GM12878 (cell line): ENCODE measurements around the gene CELSR2. TPM values are rescaled to one million over a fixed set of nuclear protein-coding genes. Genes with fewer than 3 reads are reported as not detected.

Experiments used
- ATAC-seq: fragments of 200-7000 bp; cut with Tn5 transposase; 3 replicates; pipeline ENCODE4 v1.9.1; 2020; ENCODE audit warnings: mild to moderate bottlenecking, moderate library complexity
- BruUV-seq: library from RNA; stranded (reverse); fragments of 400-500 nt; replicated peaks from 2 replicates; lab custom pipeline; 2021; lab: Mats Ljungman, UMichigan
- CTCF ChIA-PET: fragments of 300-600 bp; sonication (Branson Sonifier 250); formaldehyde crosslinking; extraction: SDS; loops from one replicate; lab custom pipeline; 2021; ENCODE audit warnings: inconsistent platforms; lab: Yijun Ruan, JAX
- POLR2A ChIA-PET: fragments of 350-600 bp; formaldehyde crosslinking; extraction: SDS; loops from one replicate; lab custom pipeline; 2021; ENCODE audit warnings: inconsistent platforms; lab: Charles Lee
- RAD21 ChIA-PET: fragments of 300-600 bp; sonication (Branson Sonifier 250); formaldehyde crosslinking; loops from one replicate; lab custom pipeline; 2023; ENCODE audit warnings: antibody characterized with exemption; ENCODE audit not compliant: unreplicated experiment; lab: Charles Lee
- SMC1A ChIA-PET: fragments of 300-600 bp; sonication (Branson Sonifier 250); formaldehyde crosslinking; loops from one replicate; lab custom pipeline; 2023; ENCODE audit not compliant: unreplicated experiment, uncharacterized antibody; lab: Charles Lee
- DNase-seq: peaks from one replicate; pipeline ENCODE4 v3.0.0-alpha.2; 2011; ENCODE audit warnings: low read depth, low spot score
- FAIRE-seq: peaks from 3 replicates; lab custom pipeline; 2011; peaks lifted over from hg19 to GRCh38; lab: Jason Lieb, UNC
- H2AFZ ChIP-seq: 2 replicates; pipeline ENCODE4 v1.6.0; 2011; ENCODE audit warnings: low read depth, low read length, control low read depth; ENCODE audit not compliant: control insufficient read depth
- H3K27ac ChIP-seq: 2 replicates; pipeline ENCODE4 v1.5.1; 2011; ENCODE audit warnings: control low read depth; ENCODE audit not compliant: control insufficient read depth, insufficient read depth
- H3K27me3 ChIP-seq, 2 experiments: replicated peaks in 1 of 2; 2 replicates each; pipeline versions ENCODE4 v1.6.0 to v1.6.1; 2011; ENCODE audit warnings: low read length in 1 of 2; ENCODE audit not compliant: control insufficient read depth in 2 of 2, insufficient read depth in 2 of 2
- H3K36me3 ChIP-seq, 2 experiments: 2 replicates each; pipeline ENCODE4 v1.5.1; 2011; ENCODE audit warnings: low read length in 1 of 2; ENCODE audit not compliant: control insufficient read depth in 2 of 2, insufficient read depth in 2 of 2
- H3K4me1 ChIP-seq: 2 replicates; pipeline ENCODE4 v1.6.1; 2011; ENCODE audit warnings: mild to moderate bottlenecking, low read length, moderate library complexity, mixed read lengths; ENCODE audit not compliant: control insufficient read depth, insufficient read depth
- H3K4me2 ChIP-seq: 2 replicates; pipeline ENCODE4 v1.6.0; 2011; ENCODE audit warnings: control low read depth; ENCODE audit not compliant: control insufficient read depth, insufficient read depth
- H3K4me3 ChIP-seq: fragments of 200-600 bp; sonication (generic); 2 replicates; pipeline ENCODE4 v1.5.1; 2016
- H3K79me2 ChIP-seq: 2 replicates; pipeline ENCODE4 v1.6.0; 2011; ENCODE audit warnings: low read length; ENCODE audit not compliant: control insufficient read depth, insufficient read depth
- H3K9ac ChIP-seq: 2 replicates; pipeline ENCODE4 v1.8.0; 2011; ENCODE audit warnings: low read length, control low read depth, mixed read lengths; ENCODE audit not compliant: control insufficient read depth, insufficient read depth
- H3K9me3 ChIP-seq: replicated peaks from 3 replicates; pipeline ENCODE4 v1.5.1; 2011; ENCODE audit warnings: mild to moderate bottlenecking, low read length; ENCODE audit not compliant: control insufficient read depth, insufficient read depth
- H4K20me1 ChIP-seq: 2 replicates; pipeline ENCODE4 v1.6.0; 2011; ENCODE audit not compliant: control insufficient read depth, insufficient read depth
- BHLHE40 ChIP-seq, 2 experiments: fragments of 450-650 bp in 1 of 2; IDR thresholded peaks; 2 replicates each; pipeline ENCODE4 v1.6.1; 2011 to 2017; ENCODE audit warnings: low read depth in 2 of 2, borderline replicate concordance in 1 of 2, improper control_type of control experiment in 1 of 2, low read length in 1 of 2, mild to moderate bottlenecking in 1 of 2
- FOXM1 ChIP-seq: IDR thresholded peaks from 2 replicates; pipeline ENCODE4 v1.6.1; 2012; ENCODE audit warnings: low read depth, mild to moderate bottlenecking, inconsistent platforms, low read length, moderate library complexity
- KLF5 ChIP-seq: fragments of 450-650 bp; IDR thresholded peaks from 2 replicates; pipeline ENCODE4 v1.6.1; 2014; ENCODE audit warnings: mild to moderate bottlenecking; ENCODE audit not compliant: partially characterized antibody
- NFYA ChIP-seq: IDR thresholded peaks from 2 replicates; pipeline ENCODE4 v1.6.1; 2011; ENCODE audit warnings: low read depth, mild to moderate bottlenecking, low read length, improper control_type of control experiment, borderline replicate concordance
- PAX8 ChIP-seq: fragments of 450-650 bp; IDR thresholded peaks from 2 replicates; pipeline ENCODE4 v1.6.1; 2017; ENCODE audit warnings: mild to moderate bottlenecking, moderate library complexity
- WGBS: methylation state at CpG from one replicate; pipeline ENCODE4 v1.1.6; 2016; ENCODE audit warnings: low lambda C conversion rate; ENCODE audit not compliant: insufficient replicate concordance, insufficient coverage; ENCODE audit errors: missing lambda C conversion rate; 5-methylcytosine and 5-hydroxymethylcytosine counted together
- in situ Hi-C: fragments of 300-500 bp; cut with MboI; formaldehyde crosslinking; loops from 9 replicates; pipeline ENCODE4 v1.14.3; 2018; ENCODE audit warnings: mixed read lengths
- intact Hi-C: fragments of 100-400 bp; cut with micrococcal nuclease; formaldehyde crosslinking; loops from one replicate; pipeline ENCODE4 v1.14.2; 2022; ENCODE audit not compliant: unreplicated experiment
- polyA plus RNA-seq, 11 experiments: library from polyadenylated mRNA; depleted of rRNA in 4 of 11; unstranded in 6 of 11; stranded (reverse) in 5 of 11; fragments of >200 nt; fragmentation: Nextera tagmentation in 4 of 11; fragmentation: Illumina TruSeq in 1 of 11; extraction: Ambion mirVana in 4 of 11; extraction: Trizol in 1 of 11; gene quantifications; 1 replicate in 1 of 11; 2 replicates in 10 of 11; pipeline versions ENCODE4 v1.2.1 to v1.2.3, GENCODE V29; 2011 to 2016; ENCODE audit warnings: inconsistent platforms in 2 of 11, missing spikeins in 2 of 11, low read depth in 1 of 11
- total RNA-seq, 4 experiments: library from RNA; depleted of rRNA in 3 of 4; stranded (reverse); fragments of >200 nt in 3 of 4; fragmentation: Illumina TruSeq in 1 of 4; extraction: Trizol in 1 of 4; gene quantifications; 2 replicates each; pipeline versions ENCODE4 v1.2.1 to v1.2.3, GENCODE V29; 2013 to 2021
- TF ChIP-seq, protein P1 (sequence below): fragments of 450-650 bp; IDR thresholded peaks from 2 replicates; pipeline ENCODE4 v1.6.1; 2017; ENCODE audit warnings: mild to moderate bottlenecking, low read depth, inconsistent platforms; ENCODE audit not compliant: poor library complexity, severe bottlenecking
- TF ChIP-seq, protein P2 (sequence below): IDR thresholded peaks from 2 replicates; pipeline ENCODE4 v1.6.1; 2011; ENCODE audit warnings: low read depth, mild to moderate bottlenecking, low read length, moderate library complexity, borderline replicate concordance; ENCODE audit errors: extremely low read depth

Gene CELSR2
- total and polyA plus RNA-seq, 10 of the 15 experiments (the other 5 are each of a cell fraction or from before 2014, with no cell fraction given), result under 0.01 to 0.15 (median 0.04) TPM; not detected in 2

DNA sequence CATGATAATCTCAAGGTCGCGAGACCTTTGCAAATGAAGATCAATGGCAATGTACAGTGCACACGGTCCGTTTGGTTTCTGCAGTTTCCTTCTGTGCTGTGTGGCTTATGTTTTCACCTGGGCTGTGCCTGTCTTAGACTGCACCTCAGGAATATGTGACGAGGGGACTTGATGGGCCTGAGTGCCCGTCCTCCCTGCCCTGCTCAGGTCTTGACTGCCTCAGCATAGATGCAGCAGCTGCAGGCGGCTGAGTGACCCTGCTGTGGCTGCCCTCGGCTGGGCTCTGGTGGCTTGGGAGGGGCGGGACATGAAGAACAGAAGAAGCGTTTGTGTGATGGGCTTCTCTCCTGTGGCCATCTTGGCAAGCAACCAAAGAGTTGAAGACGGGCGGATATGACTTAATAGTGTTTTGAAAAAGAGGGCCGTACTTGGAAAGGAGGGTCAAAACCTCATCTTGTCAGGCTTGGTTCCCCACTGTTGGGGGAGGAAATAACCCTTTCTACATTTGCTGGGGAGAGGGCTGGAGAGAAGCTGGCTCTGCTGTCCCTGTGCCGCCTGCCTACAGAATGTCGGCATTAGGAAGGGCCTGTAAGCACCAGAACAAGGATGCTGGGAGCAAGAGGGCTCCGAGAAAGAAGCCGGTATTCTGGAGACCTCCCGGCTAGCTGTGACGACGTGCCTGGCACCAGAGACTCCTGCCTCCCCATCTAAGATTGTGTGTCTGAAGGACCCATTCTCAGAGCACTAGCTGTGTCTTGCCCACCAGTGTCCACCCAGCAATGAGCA, 50.4 kb downstream of the CELSR2 start (continued):
- no peak for TF ChIP-seq BHLHE40 (IDR thresholded peaks at IDR 0.05; ENCODE audit: borderline replicate concordance in 1 of 2, low read depth in 2 of 2, low read length in 1 of 2)
- TF ChIP-seq, protein P1, sequence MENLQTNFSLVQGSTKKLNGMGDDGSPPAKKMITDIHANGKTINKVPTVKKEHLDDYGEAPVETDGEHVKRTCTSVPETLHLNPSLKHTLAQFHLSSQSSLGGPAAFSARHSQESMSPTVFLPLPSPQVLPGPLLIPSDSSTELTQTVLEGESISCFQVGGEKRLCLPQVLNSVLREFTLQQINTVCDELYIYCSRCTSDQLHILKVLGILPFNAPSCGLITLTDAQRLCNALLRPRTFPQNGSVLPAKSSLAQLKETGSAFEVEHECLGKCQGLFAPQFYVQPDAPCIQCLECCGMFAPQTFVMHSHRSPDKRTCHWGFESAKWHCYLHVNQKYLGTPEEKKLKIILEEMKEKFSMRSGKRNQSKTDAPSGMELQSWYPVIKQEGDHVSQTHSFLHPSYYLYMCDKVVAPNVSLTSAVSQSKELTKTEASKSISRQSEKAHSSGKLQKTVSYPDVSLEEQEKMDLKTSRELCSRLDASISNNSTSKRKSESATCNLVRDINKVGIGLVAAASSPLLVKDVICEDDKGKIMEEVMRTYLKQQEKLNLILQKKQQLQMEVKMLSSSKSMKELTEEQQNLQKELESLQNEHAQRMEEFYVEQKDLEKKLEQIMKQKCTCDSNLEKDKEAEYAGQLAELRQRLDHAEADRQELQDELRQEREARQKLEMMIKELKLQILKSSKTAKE, result no peak
- TF ChIP-seq, all 136 proteins: peak for 0

DNA sequence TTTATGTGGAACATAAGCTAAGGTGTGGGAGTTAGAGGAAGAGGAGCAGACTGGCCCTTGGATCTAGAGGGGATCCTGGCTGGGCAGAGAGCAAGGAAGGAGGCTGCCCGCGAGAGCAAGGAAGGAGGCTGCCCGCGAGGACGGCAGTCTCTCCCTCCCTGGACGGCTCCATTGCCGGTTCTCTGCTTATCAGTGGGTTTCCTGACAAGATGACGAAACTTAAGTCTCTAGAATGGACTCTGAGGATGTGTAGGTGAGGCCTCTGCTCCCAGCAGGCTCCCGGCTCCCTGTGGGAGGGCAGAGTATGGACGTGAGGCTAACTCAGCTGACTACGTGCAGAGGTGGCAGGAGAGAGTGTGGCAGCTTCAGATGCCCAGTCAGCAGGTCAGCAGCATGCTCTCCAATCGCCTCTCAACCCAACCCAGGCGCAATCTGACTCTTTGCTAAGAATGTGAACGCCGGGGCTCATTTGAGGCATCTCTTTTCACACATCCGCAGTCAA, 51.4 kb downstream of the CELSR2 start:
- H3K36me3 ChIP-seq, result no peaks in the 10 kb centered on the region
- FAIRE-seq (no peak), DNase-seq (no peak), ATAC-seq (no peak)
- ChIA-PET CTCF (no interaction called here), RAD21 (no interaction called here), POLR2A (no interaction called here), SMC1A (no interaction called here)
- H3K9me3 ChIP-seq, result no peaks in the 10 kb centered on the region
- no peak overlapping the region for H3K4me3 ChIP-seq
- no peak overlapping the region for H2AFZ ChIP-seq
- in situ Hi-C loops (no loop called here), intact Hi-C loops (no loop called here)
- H3K79me2 ChIP-seq, result no peaks in the 10 kb centered on the region
- 57% methylated on average over 16 of the region's 16 CpGs for WGBS
- peaks cover 0 to 2% of the 10 kb centered on the region in 2 experiments; a peak in 3 of 4 replicates for H3K27me3 ChIP-seq
- H4K20me1 ChIP-seq, result no peaks in the 10 kb centered on the region
- H3K9ac ChIP-seq, result no peak overlapping the region
- H3K27ac ChIP-seq, result no peak overlapping the region
- no peaks in the 10 kb centered on the region for H3K4me1 ChIP-seq
- TF ChIP-seq NFYA (no peak), KLF5 (no peak), FOXM1 (no peak), PAX8 (no peak)
- TF ChIP-seq, protein P2, sequence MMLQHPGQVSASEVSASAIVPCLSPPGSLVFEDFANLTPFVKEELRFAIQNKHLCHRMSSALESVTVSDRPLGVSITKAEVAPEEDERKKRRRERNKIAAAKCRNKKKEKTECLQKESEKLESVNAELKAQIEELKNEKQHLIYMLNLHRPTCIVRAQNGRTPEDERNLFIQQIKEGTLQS, result no peak
- no TSS peak for BruUV-seq
- no peak overlapping the region for H3K4me2 ChIP-seq
